Urinary bladder (tissue), 4 donors: Measurements from ENCODE around the gene GAB1. TPM values are rescaled to one million over a fixed set of nuclear protein-coding genes. Genes with fewer than 3 reads are reported as not detected.

Experiments used
- DNase-seq: peaks from one replicate; pipeline ENCODE4 v3.0.0-alpha.2; 2015; ENCODE audit errors: extremely low spot score
- H3K27ac ChIP-seq: one replicate; pipeline ENCODE4 v1.5.1; 2013; ENCODE audit warnings: low read depth, mild to moderate bottlenecking, moderate library complexity
- H3K36me3 ChIP-seq: one replicate; pipeline ENCODE4 v1.6.1; 2013; ENCODE audit warnings: mild to moderate bottlenecking, moderate library complexity; ENCODE audit not compliant: insufficient read depth
- H3K4me1 ChIP-seq: one replicate; pipeline ENCODE4 v1.6.1; 2013; ENCODE audit warnings: mild to moderate bottlenecking, moderate library complexity; ENCODE audit not compliant: insufficient read depth
- H3K4me3 ChIP-seq: one replicate; pipeline ENCODE4 v1.5.1; 2013; ENCODE audit warnings: low read depth, low read length
- WGBS: extraction: QIAGEN DNeasy Blood & Tissue Kit; methylation state at CpG from one replicate; pipeline ENCODE4 v1.1.7; 2013; 5-methylcytosine and 5-hydroxymethylcytosine counted together
- polyA plus RNA-seq: library from polyadenylated mRNA; stranded (reverse); fragments of 200-250 nt; gene quantifications from one replicate; pipeline ENCODE4 v1.2.3, GENCODE V29; 2013
- total RNA-seq: library from RNA; depleted of rRNA; stranded (reverse); fragments of >200 nt; gene quantifications from one replicate; pipeline ENCODE4 v1.2.3, GENCODE V29; 2014
- donor health status: healthy with polysubstance abuse.
- donor health status: healthy.

The GAB1 gene
- total and polyA plus RNA-seq, 2 donors: 11.4 to 86.4 TPM

DNA sequence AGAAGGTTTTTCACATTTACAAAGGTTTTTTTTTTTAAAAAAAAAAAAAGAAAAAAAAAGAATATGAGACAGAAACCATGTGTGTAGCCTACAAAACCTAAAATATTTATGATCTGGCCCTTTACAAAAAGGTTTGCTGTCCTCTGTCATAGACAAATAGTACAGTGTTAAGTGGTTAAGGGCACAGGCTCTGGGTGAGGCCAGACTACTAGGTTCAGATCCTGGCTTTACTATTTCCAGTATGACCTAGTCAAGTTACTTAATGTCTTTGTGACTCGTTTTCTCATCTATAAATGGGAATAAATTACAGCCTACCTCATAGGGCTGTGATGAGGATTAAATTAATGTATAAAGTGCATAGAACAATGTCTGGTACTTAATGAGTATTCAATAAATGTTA is 56.5 kb downstream of the GAB1 start:
- 74% methylated on average over 1 of the region's 1 CpG for WGBS
- H3K36me3 ChIP-seq: no peaks in the 10 kb centered on the region
- no peak for DNase-seq
- no peak overlapping the region for H3K27ac ChIP-seq
- H3K4me1 ChIP-seq: no peaks in the 10 kb centered on the region
- no peak overlapping the region for H3K4me3 ChIP-seq

- no peak for DNase-seq
- WGBS: 86% methylated on average over 3 of the region's 3 CpGs
- Histone ChIP-seq H3K4me3 (no peak overlapping the region), H3K27ac (no peak overlapping the region), H3K4me1 (no peaks in the 10 kb centered on the region), H3K36me3 (no peaks in the 10 kb centered on the region)
Measured at GRCh38 chr4:143394739-143395453, 58.2 kb downstream of the GAB1 start.

DNA sequence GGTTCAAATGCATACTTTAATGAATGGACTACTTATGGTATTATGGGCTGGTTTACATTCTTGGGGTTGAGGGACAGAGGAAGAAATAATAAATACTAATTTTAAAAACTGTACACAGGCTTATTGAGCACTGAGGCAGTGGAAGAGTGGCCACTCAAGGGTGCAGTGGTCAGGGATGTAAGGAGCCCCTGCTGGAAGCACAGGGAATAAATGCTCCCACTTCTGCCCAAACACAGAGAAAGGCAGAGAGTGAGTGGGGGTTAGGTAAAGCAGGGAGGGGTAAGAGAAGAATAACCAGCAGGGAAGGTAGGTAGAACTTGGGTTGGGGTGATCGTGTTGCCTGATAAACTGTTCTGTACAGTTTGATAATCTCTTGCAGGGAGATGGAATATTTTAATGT is 60.0 kb downstream of the GAB1 start:
- Histone ChIP-seq H3K27ac (no peak overlapping the region), H3K36me3 (no peaks in the 10 kb centered on the region), H3K4me3 (no peak overlapping the region), H3K4me1 (no peaks in the 10 kb centered on the region)
- no peak for DNase-seq
- 75% methylated on average over 1 of the region's 1 CpG for WGBS

DNA sequence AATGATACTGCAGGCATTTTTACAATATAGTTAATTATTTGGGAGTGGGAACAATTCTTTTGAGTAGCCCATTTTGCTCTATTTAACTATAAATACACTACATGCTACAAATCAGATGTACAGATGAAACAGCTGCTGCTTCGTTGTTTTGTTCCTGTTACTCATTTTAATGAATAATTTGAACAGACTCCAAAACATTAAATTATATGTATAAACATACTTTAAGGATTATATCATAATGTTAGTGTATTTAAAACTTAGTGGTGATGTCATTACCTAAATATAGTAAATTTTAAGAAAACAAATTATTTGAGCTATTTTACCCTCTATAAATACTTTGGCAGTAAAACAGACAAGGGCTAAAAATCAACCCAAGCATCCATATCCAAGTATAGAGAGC is 60.7 kb downstream of the GAB1 start:
- Histone ChIP-seq H3K4me3 (no peak overlapping the region), H3K36me3 (no peaks in the 10 kb centered on the region), H3K4me1 (no peaks in the 10 kb centered on the region), H3K27ac (no peak overlapping the region)
- no peak for DNase-seq
- 18% methylated on average over 1 of the region's 1 CpG for WGBS

- no peak overlapping the region for H3K4me3 ChIP-seq
- WGBS: 69% methylated on average over 1 of the region's 1 CpG
- no peaks in the 10 kb centered on the region for H3K36me3 ChIP-seq
- H3K27ac ChIP-seq: no peak overlapping the region
- no peak for DNase-seq
- no peaks in the 10 kb centered on the region for H3K4me1 ChIP-seq
Measured at GRCh38 chr4:143397887-143398286, 61.2 kb downstream of the GAB1 start.

DNA sequence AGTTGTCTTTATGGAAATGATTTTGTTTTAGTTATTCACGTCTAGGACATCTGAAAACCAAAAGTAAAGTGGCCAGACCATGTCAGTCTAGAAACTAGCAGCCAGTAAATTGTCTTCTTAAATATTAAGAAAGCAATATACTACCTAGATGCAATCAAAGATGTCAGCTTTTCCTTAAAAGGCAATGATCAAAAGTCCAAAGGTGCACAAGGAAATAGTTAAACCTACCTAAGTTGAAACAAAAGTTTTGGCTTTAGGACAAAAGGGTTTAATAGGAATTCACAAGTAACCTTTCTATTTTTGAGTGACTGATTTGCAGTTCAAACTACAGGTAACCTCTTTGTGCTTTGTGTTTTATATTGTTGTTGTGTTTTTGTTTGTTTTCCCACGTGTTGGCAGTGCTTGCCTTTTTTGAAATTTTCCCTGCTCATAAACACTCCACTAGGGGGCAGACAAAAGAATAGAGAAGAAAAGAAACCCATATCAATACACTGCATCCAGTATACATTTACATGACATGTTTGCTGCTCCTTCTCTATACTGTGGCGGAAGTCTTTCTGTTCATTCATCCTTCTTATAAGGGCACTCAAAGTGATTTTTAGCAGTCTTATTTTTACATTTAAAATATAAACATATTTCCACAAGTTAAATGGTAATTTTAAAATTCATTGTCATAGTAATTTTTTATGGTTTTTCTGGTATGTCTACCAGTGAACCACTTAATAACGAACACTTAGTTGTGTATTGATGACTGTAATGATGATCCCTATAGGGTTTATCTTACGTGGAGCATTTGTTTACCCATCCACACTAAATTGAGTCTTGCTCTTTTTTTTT is 62.7 kb downstream of the GAB1 start:
- H3K4me1 ChIP-seq: no peaks in the 10 kb centered on the region
- 77% methylated on average over 5 of the region's 5 CpGs for WGBS
- H3K27ac ChIP-seq: no peak overlapping the region
- H3K4me3 ChIP-seq: no peak overlapping the region
- H3K36me3 ChIP-seq: no peaks in the 10 kb centered on the region
- no peak for DNase-seq

DNA sequence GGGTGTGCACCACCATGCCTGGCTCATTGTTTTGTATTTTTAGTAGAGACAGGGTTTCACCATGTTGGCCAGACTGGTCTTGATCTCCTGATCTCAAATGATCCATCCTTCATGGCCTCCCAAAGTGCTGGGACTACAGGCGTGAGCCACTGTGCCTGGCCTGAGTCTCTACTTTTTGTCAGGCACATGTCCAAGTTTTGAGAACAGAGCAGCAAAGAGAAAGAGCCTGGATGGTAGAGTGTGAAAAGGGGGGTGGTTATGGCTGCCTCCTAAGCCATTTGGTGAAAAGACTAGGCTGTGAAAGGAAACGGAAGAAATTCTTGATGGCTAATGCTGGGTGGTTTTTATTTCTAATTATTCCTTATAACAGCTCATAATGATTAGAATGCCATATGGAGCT is 63.4 kb downstream of the GAB1 start:
- no peak overlapping the region for H3K27ac ChIP-seq
- no peaks in the 10 kb centered on the region for H3K4me1 ChIP-seq
- H3K36me3 ChIP-seq: no peaks in the 10 kb centered on the region
- WGBS: 82% methylated on average over 2 of the region's 2 CpGs
- H3K4me3 ChIP-seq: no peak overlapping the region
- DNase-seq: no peak

DNA sequence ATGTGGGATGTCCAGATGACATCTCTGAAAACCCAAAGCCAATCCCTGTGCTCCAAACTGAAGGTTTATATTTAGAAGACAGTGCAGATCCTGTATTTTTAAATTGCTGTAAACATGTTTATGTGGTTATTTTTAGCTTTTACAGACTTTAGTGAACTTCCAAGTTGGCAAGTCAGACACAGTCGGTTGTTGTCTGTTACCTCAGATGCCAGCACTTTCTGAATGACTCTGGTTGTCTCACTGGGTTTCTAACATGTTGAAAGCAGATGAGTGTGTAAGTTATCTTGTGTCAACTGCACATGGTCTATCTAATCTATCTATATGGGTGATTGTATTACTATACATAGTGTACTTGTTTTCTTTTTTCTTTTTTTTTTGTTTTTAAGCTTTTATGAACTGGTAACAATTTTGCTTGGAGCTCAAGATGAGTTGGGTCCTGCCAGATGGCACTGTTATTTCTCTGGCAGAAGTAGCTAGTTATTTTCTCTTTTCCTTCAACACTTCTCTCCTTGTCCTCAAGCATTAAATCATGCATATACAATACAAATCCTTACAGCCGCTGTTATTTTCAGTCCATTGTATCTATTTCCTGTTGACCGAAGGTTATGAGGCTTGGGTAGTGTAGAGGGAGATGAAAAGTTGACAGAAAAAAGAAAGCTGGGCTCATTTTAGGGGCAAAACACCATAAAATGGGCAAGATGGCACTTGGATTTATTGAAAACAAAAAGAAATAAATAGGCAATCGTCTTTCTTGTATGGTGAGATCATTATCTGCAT is 66.3 kb downstream of the GAB1 start:
- no peak overlapping the region for H3K27ac ChIP-seq
- no peak for DNase-seq
- no peaks in the 10 kb centered on the region for H3K36me3 ChIP-seq
- no peaks in the 10 kb centered on the region for H3K4me1 ChIP-seq
- WGBS: 27% methylated on average over 4 of the region's 4 CpGs
- no peak overlapping the region for H3K4me3 ChIP-seq

GRCh38 chr4:143403553-143403820 is 66.8 kb downstream of the GAB1 start:
- H3K36me3 ChIP-seq: no peaks in the 10 kb centered on the region
- no peak overlapping the region for H3K4me3 ChIP-seq
- H3K27ac ChIP-seq: no peak overlapping the region
- no peak for DNase-seq
- no peaks in the 10 kb centered on the region for H3K4me1 ChIP-seq
- 62% methylated on average over 4 of the region's 4 CpGs for WGBS

DNA sequence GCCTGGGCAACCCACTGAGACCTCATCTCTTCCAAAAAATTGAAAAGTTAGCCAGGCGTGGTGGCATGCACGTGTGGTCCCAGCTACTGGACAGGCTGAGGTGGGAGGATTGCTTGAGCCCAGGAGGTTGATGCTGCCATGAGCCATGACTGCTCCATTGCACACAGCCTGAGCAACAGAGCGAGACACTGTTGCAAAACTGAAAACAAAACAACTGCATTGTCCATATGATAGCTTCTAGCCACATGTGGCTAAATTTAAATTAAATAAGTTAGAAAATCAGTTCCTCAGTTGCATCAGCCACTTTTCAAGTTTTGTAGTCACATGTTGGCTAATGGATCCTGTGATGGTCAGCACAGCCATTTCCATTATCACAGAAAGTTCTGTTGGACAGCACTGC is 67.9 kb downstream of the GAB1 start:
- DNase-seq: no peak
- WGBS: 93% methylated on average over 3 of the region's 3 CpGs
- Histone ChIP-seq H3K36me3 (no peaks in the 10 kb centered on the region), H3K27ac (no peak overlapping the region), H3K4me3 (no peak overlapping the region), H3K4me1 (no peaks in the 10 kb centered on the region)

DNA sequence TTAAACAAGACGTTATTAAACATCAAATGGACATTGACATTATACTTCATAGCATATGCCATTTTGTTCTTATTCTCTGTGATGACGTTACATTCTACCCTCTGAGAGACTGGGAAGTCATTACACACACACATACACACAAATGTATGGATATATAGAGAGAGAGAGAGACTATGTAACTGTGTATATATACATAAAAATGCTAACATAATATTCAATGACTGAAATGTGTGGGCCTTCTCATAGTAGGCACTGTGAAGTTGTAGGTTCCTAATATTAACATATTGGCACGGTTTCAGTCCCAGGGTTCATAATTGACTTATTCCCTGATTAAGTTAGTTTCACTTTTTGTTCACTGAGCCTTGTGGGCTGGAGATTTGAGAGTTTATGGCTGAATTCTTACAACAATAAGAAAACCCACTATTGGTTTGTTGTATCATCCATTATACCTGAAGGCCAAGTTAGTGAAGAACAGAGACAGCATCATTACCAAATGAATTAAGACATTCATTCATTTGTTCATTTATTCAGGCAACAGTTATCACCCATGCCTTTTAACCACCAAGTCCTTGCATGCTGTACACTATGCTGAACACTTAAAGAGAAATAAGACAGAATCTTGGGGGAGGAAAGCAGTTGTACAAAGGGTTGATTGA is 68.5 kb downstream of the GAB1 start:
- H3K36me3 ChIP-seq: no peaks in the 10 kb centered on the region
- WGBS: 74% methylated on average over 3 of the region's 3 CpGs
- no peak overlapping the region for H3K27ac ChIP-seq

GRCh38 chr4:143406523-143406922 is 69.8 kb downstream of the GAB1 start:
- H3K4me1 ChIP-seq: no peaks in the 10 kb centered on the region
- H3K27ac ChIP-seq: no peak overlapping the region
- H3K4me3 ChIP-seq: no peak overlapping the region
- H3K36me3 ChIP-seq: no peaks in the 10 kb centered on the region
- DNase-seq: no peak
- 29% methylated on average over 3 of the region's 3 CpGs for WGBS

More for the DNA sequence above, 68.5 kb downstream of the GAB1 start:
- DNase-seq: no peak
- no peaks in the 10 kb centered on the region for H3K4me1 ChIP-seq
- no peak overlapping the region for H3K4me3 ChIP-seq

GRCh38 chr4:143407474-143407873 is 70.8 kb downstream of the GAB1 start:
- no peak for DNase-seq
- H3K36me3 ChIP-seq: no peaks in the 10 kb centered on the region
- 21% methylated on average over 3 of the region's 3 CpGs for WGBS
- H3K27ac ChIP-seq: no peak overlapping the region
- H3K4me1 ChIP-seq: no peaks in the 10 kb centered on the region
- H3K4me3 ChIP-seq: no peak overlapping the region
